Panc1 (cell line): ENCODE measurements around the gene IRX3. TPM values are rescaled to one million over a fixed set of nuclear protein-coding genes. Genes with fewer than 3 reads are reported as not detected.

ENCODE experiments used
- ATAC-seq: fragments of 200-7000 bp; cut with Tn5 transposase; 2 replicates; pipeline ENCODE4 v1.9.1; 2020; ENCODE audit warnings: mild to moderate bottlenecking, moderate library complexity
- BruUV-seq: library from RNA; stranded (reverse); fragments of 400-500 nt; replicated peaks from 2 replicates; lab custom pipeline; 2021; lab: Mats Ljungman, UMichigan
- CTCF ChIA-PET: fragments of 300-600 bp; sonication (Branson Sonifier 250); formaldehyde crosslinking; loops from one replicate; lab custom pipeline; 2022; ENCODE audit warnings: antibody characterized with exemption; lab: Charles Lee
- POLR2A ChIA-PET: fragments of 300-600 bp; sonication (Branson Sonifier 250); formaldehyde crosslinking; loops from one replicate; lab custom pipeline; 2022; ENCODE audit warnings: antibody characterized with exemption; lab: Charles Lee
- DNase-seq: peaks from one replicate; pipeline ENCODE4 v3.0.0-alpha.2; 2010; ENCODE audit warnings: low read depth, low spot score
- H3K27ac ChIP-seq: 2 replicates; pipeline ENCODE4 v1.5.1; 2011; ENCODE audit warnings: mild to moderate bottlenecking, low read length, inconsistent platforms
- H3K27me3 ChIP-seq: fragments of 200-500 bp; sonication (Bioruptor generic); 2 replicates; pipeline ENCODE4 v1.6.0; 2014; ENCODE audit warnings: low read length, inconsistent platforms; ENCODE audit not compliant: control insufficient read depth, insufficient read depth
- H3K36me3 ChIP-seq: fragments of 200-500 bp; sonication (Bioruptor generic); 2 replicates; pipeline ENCODE4 v1.5.1; 2014; ENCODE audit warnings: inconsistent platforms, mild to moderate bottlenecking, low read length, moderate library complexity; ENCODE audit not compliant: control insufficient read depth, insufficient read depth
- H3K4me1 ChIP-seq: 2 replicates; pipeline ENCODE4 v1.5.1; 2011; ENCODE audit warnings: inconsistent platforms, mild to moderate bottlenecking, low read length, moderate library complexity; ENCODE audit not compliant: control insufficient read depth, insufficient read depth
- H3K4me3 ChIP-seq, 2 experiments: 2 replicates each; pipeline ENCODE4 v1.5.1; 2011 to 2012; ENCODE audit warnings: low read depth in 2 of 2, low read length in 2 of 2, mild to moderate bottlenecking in 2 of 2, inconsistent platforms in 1 of 2, moderate library complexity in 1 of 2
- H3K9me3 ChIP-seq: fragments of 200-500 bp; sonication (Bioruptor generic); 2 replicates; pipeline ENCODE4 v1.5.1; 2014; ENCODE audit warnings: low read depth, mild to moderate bottlenecking, inconsistent platforms, low read length, moderate library complexity; ENCODE audit not compliant: control insufficient read depth, insufficient read depth
- CTCF ChIP-seq: fragments of 450-650 bp; IDR thresholded peaks from 2 replicates; pipeline ENCODE4 v1.5.1; 2017; ENCODE audit warnings: mild to moderate bottlenecking
- POLR2AphosphoS5 ChIP-seq: IDR thresholded peaks from 2 replicates; pipeline ENCODE4 v1.6.1; 2012; ENCODE audit warnings: mild to moderate bottlenecking, low read depth, low read length, moderate library complexity
- REST ChIP-seq, 2 experiments: IDR thresholded peaks; 2 replicates each; pipeline ENCODE4 v1.6.1; 2011 to 2012; ENCODE audit warnings: low read depth in 2 of 2, control low read depth in 1 of 2, low read length in 1 of 2, mild to moderate bottlenecking in 1 of 2, moderate library complexity in 1 of 2; ENCODE audit not compliant: insufficient read depth in 1 of 2
- SIN3A ChIP-seq: IDR thresholded peaks from 2 replicates; pipeline ENCODE4 v1.6.1; 2012; ENCODE audit warnings: low read depth, mild to moderate bottlenecking, low read length, moderate library complexity, borderline replicate concordance; ENCODE audit not compliant: insufficient read depth
- TCF7L2 ChIP-seq: IDR thresholded peaks from 2 replicates; pipeline ENCODE4 v1.6.1; 2011; ENCODE audit warnings: mild to moderate bottlenecking, low read depth, low read length, inconsistent platforms
- in situ Hi-C: cut with HindIII; loops from 2 replicates; pipeline ENCODE4 v1.10.0; 2016; ENCODE audit warnings: low sequenced_read_pairs, low pct_unique_long_range_greater_than_20kb
- intact Hi-C: fragments of 100-400 bp; cut with micrococcal nuclease; formaldehyde crosslinking; loops from one replicate; pipeline ENCODE4 v1.10.0; 2022; ENCODE audit not compliant: unreplicated experiment
- total RNA-seq: library from RNA; stranded (reverse); gene quantifications from one replicate; pipeline ENCODE4 v1.2.1, GENCODE V29; 2021; ENCODE audit not compliant: unreplicated experiment

Gene IRX3
- total RNA-seq, 1 experiment from 2014 or later: 7.0 TPM

- Histone ChIP-seq H3K4me1 (no peaks in the 10 kb centered on the region; the same call in 1 of the 2 replicates), H3K27ac (no peak overlapping the region), H3K27me3 (no peaks in the 10 kb centered on the region), H3K9me3 (no peaks in the 10 kb centered on the region), H3K4me3 (no peak overlapping the region), H3K36me3 (no peaks in the 10 kb centered on the region)
- DNase-seq: no peak
- ChIA-PET POLR2A (no interaction called here), CTCF (no interaction called here)
- in situ Hi-C loops: no loop called here
- intact Hi-C loops: loop anchor here (10.0 kb wide), 2 partner anchors 165 to 515 kb away; no protein-coding TSS in a partner anchor
- TF ChIP-seq SIN3A (no peak), REST (IDR thresholded peaks at IDR 0.05; ENCODE audit: insufficient read depth in 1 of 2, low read depth in 2 of 2, low read length in 1 of 2) (no peak), CTCF (no peak), TCF7L2 (no peak), POLR2AphosphoS5 (no peak)
- no peak for ATAC-seq
- no TSS peak for BruUV-seq
Measured at GRCh38 chr16:54289242-54289944, 2.8 kb upstream of the IRX3 start.

GRCh38 chr16:54288835-54289241, 2.3 kb upstream of the IRX3 start:
- ATAC-seq (no peak), DNase-seq (no peak)
- intact Hi-C loops (loop anchor here (10.0 kb wide), 2 partner anchors 166 to 514 kb away; no protein-coding TSS in a partner anchor), in situ Hi-C loops (no loop called here)
- Histone ChIP-seq H3K4me1 (no peaks in the 10 kb centered on the region; the same call in 1 of the 2 replicates), H3K27ac (no peak overlapping the region), H3K4me3 (no peak overlapping the region), H3K9me3 (no peaks in the 10 kb centered on the region), H3K36me3 (no peaks in the 10 kb centered on the region), H3K27me3 (no peaks in the 10 kb centered on the region)
- CTCF ChIA-PET: no interaction called here
- BruUV-seq: no TSS peak
- TF ChIP-seq SIN3A (no peak), REST (IDR thresholded peaks at IDR 0.05; ENCODE audit: insufficient read depth in 1 of 2, low read depth in 2 of 2, low read length in 1 of 2) (no peak), CTCF (no peak), TCF7L2 (no peak), POLR2AphosphoS5 (no peak)
- POLR2A ChIA-PET: no interaction called here
